GM18517 (cell line): ENCODE results near the gene SYT17.
"Not testable (repeated sequence)": the region's sequence is repeated elsewhere in the genome, so short reads cannot be mapped to it uniquely, and the experiment has no call there.

Experiments
- ATAC-seq: cut with Tn5 transposase; IDR thresholded peaks from one replicate; pipeline ENCODE4 v1.9.1; 2021; ENCODE audit warnings: mild to moderate bottlenecking, moderate library complexity; ENCODE audit not compliant: unreplicated experiment

Gene SYT17

DNA sequence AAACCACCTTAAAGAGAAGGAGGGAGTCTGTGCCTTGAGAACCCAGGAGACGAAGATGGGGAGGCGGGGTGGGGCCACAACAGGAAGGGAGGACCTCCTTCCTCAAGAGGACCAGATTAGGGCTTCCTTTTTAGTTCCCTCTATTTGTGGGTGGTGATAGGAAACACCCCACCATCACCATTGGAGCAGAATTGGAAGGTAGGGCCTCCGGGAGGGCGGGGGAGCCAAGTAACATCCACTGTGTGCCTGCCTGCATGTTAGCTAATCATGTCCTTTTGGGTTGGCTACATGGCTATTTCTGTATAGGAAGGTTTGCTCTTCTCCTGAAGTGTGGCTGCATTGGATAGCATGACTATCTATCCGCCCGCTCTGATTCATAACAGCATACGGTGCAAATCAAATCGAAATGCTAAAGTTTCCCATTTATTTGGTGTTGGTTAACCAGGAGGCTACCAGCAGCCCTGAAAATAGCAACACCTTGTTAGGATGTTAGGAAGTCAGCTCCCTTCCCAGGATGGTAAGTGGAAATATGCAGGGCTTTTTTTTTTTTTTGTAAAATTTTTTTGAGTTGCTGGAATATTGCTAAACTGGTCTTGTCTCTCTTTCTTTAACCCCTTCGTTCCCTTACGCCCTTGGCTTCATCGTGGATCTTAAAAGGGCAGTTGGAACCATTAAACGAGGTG, 4.2 kb downstream of the SYT17 start:
- ATAC-seq, result no peak

DNA sequence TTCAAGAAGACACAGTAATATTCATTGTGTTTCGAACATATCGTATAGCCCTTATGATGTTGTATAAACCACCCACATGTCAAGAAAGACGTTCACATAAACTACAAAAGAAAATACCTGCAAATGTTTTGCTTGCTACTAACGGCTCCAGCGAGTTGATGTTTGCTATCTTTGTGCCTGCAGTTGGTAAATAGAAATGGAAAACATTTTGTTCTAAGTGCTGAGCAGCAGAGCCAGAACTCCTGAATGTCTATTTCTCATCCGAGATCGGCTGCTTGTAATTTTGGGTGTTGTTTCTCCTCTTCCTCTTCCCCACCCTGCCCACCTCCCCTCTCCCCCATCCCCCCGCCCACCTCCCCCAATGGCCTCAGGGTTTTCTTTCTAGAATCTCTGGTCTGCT, 5.0 kb downstream of the SYT17 start:
- ATAC-seq, result no peak

DNA sequence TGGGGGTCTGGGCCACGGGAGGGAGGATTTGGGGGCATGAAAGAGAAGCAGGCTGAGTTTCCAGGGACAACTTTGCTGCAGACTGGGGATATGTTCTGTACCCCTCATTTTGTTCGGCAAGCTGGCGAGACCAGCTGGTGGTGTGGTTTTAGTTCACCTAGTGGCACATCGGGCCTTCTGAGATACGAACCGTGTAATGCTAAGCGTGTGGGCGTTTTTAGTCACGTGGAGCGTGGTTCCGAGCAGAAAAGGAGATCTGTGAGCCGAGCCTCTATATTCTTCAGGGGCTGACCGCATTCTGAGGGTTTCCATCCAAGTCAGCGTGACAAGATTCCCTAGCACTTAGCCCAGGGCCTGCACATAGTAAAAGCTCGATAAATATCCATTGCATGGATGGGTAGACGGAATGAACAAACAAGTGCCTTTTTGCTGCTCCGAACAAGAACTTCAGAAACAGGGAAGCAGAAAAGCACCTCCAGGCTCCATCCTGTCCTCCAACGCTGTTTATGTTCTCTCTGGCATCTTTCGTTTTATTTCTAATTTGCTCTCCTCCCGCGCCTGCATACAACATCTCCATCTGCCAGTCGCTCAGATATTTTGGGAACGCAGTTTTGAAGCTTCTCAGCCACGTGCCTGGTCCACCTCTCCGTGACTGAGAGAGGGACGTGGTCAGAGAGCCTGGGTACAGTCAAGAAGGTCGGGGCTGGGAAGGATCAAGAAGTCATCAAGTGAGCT, 5.8 kb downstream of the SYT17 start:
- no peak for ATAC-seq

GRCh38 chr16:19174478-19174877, 6.4 kb downstream of the SYT17 start:
- ATAC-seq, result no peak

GRCh38 chr16:19175492-19176262, 7.6 kb downstream of the SYT17 start:
- ATAC-seq, result no peak

DNA sequence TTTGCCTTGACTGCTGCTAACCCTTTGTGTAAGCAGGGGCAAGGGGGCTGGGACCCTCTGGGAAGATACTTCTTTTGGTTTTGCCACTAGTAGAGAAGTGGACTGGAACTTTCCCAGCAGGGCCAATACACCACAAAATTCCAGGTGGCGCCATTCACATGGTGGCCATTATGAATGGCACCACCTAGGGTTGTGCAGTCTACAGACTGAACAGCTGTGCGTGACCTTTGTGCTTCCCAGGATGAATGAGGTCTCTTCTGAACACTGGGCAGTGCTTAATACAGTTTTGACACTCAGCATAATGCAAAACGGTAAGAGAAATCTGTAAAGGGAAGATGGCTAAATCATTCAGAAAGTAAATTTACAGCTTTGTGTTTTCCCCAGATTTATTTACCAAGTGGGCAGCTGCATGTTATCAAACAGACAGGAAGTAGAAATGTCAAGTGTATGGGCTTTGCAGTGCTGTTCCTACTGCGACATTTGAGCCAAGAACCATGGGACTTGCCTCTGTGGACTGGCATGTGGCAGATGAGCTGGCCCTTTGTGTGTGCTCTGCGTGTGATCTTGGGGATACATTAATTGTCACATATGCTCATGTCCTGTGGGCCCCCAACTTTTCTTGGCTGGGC, 9.2 kb downstream of the SYT17 start:
- no peak for ATAC-seq

DNA sequence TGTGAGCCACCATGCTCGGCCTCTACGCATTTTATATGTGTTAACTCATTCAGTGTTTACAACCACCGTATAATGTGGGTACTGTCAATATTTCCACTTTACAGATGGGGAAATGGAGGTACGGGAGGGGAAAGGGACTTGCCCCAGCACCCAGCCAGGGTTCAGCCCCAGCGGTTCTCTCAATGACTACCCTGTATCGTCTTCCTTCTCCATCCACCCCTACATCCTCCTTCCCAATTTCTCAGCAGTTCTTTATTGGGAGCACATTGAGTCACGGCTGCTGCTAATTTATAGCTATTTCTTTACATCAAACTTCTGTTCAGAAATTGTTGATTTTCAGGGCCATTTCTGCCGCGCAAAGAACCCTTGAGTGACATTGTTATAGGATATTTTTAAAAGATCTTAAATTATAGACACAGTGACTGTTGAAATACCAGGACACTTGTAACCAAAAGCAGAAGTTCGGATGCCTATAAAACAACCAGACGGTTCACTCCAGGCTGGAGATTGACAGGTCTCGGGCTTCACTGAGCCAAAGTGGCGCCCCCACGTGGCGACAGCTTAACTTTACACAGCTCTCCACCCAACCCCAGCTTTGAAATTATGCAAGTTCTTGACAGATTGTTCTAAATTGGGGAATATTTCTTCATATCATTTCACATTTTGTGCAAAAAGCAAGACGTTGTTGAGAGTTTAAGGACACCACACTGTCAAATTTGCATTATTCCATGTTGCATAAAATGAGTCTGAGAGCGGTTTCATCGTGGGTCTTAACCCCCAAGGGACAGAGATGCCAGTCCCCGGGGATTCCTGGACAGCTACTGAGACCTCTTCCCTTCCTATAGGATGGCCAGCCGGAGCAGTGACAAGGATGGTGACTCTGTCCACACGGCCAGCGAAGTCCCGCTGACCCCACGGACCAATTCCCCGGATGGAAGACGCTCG, 11.8 kb downstream of the SYT17 start:
- no peak for ATAC-seq

DNA sequence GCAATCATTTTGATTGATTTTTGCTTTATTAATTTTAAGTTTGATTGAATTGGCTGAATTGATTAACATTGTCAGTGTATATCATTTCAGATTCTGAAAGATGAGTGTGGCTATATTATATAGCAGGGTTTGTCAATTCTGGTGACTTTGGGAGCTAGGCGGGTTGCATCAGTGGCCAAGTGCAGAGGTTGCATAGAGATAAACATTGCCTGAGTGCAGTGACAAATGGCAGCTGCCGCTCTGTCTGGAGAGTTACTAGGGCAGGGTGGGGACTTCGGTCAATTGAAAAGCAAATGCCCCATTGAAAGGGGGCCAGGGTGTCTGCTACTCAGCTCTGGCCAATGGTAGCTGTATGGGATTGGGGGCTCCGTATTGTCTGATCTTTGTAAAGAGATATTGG, 12.7 kb downstream of the SYT17 start:
- no peak for ATAC-seq

DNA sequence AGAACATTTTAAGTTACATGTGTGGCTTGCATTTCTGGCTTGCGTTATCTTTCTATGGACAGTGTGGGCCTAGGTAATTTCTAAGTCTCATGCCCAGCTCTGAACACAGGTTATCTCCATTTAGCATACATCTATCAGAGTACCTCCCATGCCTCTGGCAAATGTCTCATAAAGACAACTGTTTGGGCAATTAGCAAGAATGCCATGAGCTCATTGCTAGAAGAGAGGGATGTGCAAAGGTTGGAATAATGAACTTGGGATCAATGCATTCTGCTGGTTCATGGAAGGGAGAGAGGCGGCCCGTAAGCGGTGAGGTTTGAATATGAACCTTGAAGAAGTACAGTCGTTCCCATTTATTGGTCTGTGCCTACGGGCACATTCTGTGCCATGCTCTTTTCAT, 14.4 kb downstream of the SYT17 start:
- no peak for ATAC-seq

GRCh38 chr16:19183187-19183586, 15.1 kb downstream of the SYT17 start:
- no peak for ATAC-seq

DNA sequence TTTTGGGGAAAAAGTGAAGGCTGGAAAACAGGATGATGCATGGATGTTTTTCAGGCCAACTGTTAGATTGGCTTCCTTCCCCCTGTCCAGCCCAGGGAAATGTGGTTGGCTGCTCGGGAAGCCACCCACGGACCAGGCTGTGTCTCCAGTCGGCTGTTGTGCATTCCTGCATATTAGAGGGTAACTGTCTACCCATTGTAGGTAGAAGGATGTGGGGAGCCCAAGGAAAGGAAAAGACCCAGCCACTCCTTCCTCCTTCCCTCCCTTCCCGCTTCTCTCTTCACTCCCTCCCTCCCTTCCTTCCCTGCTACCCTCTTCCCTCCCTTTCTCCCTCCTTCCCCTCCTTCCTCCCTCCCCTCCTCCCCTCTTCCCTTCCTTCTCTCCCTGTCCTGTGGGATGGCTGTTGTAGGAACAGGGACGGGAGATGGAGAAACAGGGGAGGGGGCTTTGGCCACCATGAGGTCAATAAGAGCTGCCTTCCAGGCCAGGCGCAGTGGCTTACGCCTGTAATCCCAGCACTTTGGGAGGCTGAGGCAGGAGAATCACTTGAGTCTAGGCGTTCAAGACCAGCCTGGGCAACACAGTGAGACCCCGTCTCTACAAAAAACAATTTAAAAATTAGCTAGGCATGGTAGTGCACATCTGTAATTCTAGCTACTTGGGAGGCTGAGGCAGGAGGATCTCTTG, 16.9 kb downstream of the SYT17 start:
- no peak for ATAC-seq

DNA sequence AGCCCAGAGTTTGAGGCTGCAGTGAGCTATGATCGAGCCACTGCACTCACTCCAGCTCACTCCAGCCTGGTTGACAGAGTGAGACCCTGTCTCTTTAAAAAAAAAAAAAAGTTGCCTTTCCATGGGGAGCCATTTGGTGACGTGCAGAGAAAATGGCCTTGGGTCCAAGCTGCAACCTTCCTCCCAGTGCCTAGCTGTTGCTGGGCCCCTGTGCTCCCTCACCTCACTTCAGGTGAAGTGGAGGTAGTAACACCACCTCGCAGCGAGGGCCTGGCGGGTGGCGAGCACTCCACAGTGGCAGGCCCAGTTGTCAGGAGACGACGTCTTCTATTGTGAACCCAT, 17.4 kb downstream of the SYT17 start:
- no peak for ATAC-seq

- ATAC-seq, result no peak
Measured at GRCh38 chr16:19186408-19186807, 18.4 kb downstream of the SYT17 start.

DNA sequence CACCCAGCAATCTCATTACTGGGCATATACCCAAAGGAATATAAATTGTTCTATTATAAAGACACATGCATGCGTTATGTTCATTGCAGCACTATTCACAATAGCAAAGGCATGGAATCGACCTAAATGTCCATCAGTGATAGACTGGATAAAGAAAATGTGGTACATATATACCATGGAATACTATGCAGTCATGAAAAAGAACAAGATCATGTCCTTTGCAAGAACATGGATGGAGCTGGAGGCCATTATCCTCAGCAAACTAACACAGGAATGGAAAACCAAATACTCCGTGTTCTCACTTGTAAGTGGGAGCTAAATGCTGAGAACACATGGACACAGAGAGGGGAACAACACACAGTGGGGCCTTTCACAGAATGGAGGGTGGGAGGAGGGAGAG, 19.9 kb downstream of the SYT17 start:
- not testable (repeated sequence) for ATAC-seq

GRCh38 chr16:19188406-19188805, 20.4 kb downstream of the SYT17 start:
- ATAC-seq, result no peak

DNA sequence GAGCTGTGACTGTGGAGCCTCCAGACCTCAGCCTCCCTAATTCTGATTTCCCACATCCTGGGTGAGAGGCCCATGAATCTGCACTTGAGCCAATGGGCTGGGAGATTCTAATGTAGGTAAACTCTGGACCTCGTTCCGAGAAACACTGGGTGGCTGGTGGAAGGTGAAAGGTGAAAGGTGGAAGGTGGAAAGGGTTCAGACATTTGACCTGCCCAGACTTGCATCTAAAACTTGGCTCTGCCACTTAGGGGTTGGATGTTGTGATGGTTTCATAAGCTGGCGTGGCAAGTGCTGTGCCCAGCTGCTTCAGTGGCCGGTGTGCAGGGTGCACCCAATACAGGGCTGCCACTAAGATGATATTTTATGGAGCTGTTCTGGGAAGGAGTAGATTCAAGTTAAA, 24.8 kb downstream of the SYT17 start:
- ATAC-seq, result no peak

DNA sequence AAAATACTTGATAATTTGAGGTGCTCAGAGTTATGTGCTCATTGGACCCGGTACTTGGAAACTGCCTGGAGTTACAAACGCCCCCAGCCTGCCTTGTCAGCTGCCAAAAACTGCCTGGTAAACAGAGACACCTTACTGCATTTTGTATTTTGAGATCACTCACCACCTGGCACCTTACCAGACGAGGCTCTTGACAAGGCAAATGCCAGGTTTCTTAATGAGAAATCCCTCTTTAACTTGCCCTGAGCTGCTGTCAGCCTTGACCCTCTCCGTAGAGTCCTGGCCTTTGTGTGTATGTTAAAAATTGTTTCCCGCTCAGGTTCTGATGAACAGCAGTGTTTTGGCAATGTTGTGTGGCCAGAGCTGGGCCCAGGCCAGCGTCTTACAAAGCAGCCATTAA, 28.8 kb downstream of the SYT17 start:
- no peak for ATAC-seq

- no peak for ATAC-seq
Measured at GRCh38 chr16:19203374-19203966, 35.4 kb downstream of the SYT17 start.

DNA sequence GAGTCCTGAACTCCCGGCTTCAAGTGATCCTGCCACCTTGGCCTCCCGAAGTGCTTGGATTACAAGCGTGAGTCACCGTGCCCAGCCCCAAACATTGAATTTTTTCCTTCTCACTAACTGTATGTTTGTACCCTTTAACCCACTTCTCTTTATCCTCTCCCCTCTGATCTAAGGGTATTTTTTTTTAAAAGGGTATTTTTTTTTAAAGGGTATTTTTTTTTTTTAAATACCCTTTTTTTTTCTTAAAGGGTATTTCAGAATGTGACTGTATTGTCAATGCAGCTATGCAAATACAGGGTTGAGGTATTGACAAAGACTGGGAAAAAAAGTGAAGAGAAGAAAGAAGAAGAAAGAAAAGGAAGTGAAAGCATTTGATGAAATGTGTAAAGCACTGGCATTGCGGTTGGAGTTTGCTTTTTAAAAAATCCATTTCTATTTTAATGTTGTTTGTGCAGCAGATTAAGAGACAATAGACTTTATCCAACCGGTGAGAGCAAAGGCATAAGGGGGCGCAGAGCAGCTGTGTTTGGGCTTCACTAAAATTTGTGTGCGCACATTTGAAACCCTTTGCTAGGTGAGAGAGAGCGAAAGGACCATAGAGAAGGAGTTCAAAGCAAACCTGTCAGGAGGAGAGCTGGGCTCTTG, 42.4 kb downstream of the SYT17 start:
- peak; percentile 94 for ATAC-seq
